ENCODE results near the gene PACSIN1.

PACSIN1 gene

DNA sequence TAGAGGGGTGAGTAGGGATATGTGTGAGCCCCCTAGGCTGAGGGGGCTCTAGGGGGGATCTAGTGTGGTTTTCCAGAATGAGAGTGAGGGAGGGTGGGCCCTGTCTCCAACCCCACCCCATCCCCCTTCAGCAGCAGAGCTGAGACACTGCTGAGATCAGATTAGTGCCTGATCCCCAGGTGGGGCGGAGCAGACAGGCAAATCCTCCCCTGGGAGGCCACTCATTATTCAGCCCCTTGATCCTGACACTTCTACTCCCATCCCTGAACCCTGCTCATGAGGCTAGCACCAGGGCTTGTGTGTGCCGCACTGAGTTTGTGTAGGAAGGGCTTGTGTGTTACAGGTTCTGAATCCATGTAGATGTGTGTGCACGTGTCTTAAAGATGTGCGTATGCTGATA lies 47.8 kb downstream of the PACSIN1 start:
- 81% methylated on average over 3 of the region's 4 CpGs for WGBS
- Histone ChIP-seq H4K91ac (ENCODE audit: low read length) (no peak overlapping the region), H3K79me1 (replicated peaks; ENCODE audit: low read length, poor library complexity, severe bottlenecking) (no peaks in the 10 kb centered on the region), H4K8ac (ENCODE audit: low read length) (no peak overlapping the region), H2BK120ac (ENCODE audit: low read depth, low read length) (no peak overlapping the region), H3K4me1 (ENCODE audit: control insufficient read depth, insufficient read depth, low read depth, low read length) (peaks cover 8% of the 10 kb centered on the region), H2AK5ac (ENCODE audit: low read length, severe bottlenecking) (no peak overlapping the region), H3K27me3 (ENCODE audit: control insufficient read depth in 1 of 2, insufficient read depth in 1 of 2, low read length in 2 of 2) (peaks cover 60 to 67% of the 10 kb centered on the region in 2 experiments), H2AFZ (ENCODE audit: low read depth, low read length) (no peak overlapping the region), H2BK15ac (ENCODE audit: low read depth, poor library complexity, severe bottlenecking) (no peak overlapping the region), H3K9ac (ENCODE audit: low read length) (no peak overlapping the region), H3K4me3 (ENCODE audit: insufficient read depth in 1 of 2, low read depth in 1 of 2, low read length in 2 of 2) (no peak overlapping the region), H3K4ac (ENCODE audit: low read depth in 1 of 2, low read length in 2 of 2) (no peak overlapping the region), H3K23ac (ENCODE audit: low read length in 2 of 2) (no peak overlapping the region), H3K14ac (ENCODE audit: low read length in 2 of 2) (no peak overlapping the region), H3K4me2 (ENCODE audit: low read length, poor library complexity, severe bottlenecking) (no peak overlapping the region), H2BK5ac (ENCODE audit: low read depth, low read length, poor library complexity, severe bottlenecking) (no peak overlapping the region), H3K36me3 (ENCODE audit: control insufficient read depth in 1 of 2, insufficient read depth in 2 of 2, low read depth in 1 of 2, low read length in 2 of 2) (peaks cover 0 to 4% of the 10 kb centered on the region in 2 experiments), H3K18ac (ENCODE audit: low read depth in 1 of 2, low read length in 2 of 2) (no peak overlapping the region), H3K9me3 (ENCODE audit: control insufficient read depth, low read length) (no peaks in the 10 kb centered on the region), H2BK12ac (ENCODE audit: low read length in 2 of 2) (no peak overlapping the region), H3K27ac (ENCODE audit: low read length, poor library complexity, severe bottlenecking) (no peak overlapping the region)
- DNase-seq = no peak

DNA sequence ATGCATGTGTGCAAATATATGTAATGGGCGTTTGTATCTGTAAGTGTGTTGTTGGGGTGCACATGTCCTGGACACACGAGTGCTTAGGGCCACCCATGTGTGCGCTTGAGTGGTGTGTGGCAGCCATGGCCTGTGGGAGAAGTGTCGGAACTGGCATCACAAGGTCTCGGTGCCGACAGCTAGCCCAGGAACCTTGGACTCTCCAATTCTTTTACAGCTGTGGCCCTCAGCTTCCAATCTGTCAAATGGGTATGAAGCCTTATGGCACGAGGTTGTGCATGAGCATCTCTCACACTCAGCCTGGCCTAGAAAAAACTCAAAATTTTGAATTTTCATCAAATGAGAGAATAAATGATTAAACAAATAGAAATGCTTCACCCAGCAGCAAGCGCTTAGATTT lies 48.2 kb downstream of the PACSIN1 start:
- Histone ChIP-seq H4K8ac (ENCODE audit: low read length) (no peak overlapping the region), H3K4me2 (ENCODE audit: low read length, poor library complexity, severe bottlenecking) (no peak overlapping the region), H3K9ac (ENCODE audit: low read length) (no peak overlapping the region), H3K14ac (ENCODE audit: low read length in 2 of 2) (no peak overlapping the region), H3K27ac (ENCODE audit: low read length, poor library complexity, severe bottlenecking) (no peak overlapping the region), H3K36me3 (ENCODE audit: control insufficient read depth in 1 of 2, insufficient read depth in 2 of 2, low read depth in 1 of 2, low read length in 2 of 2) (peaks cover 0 to 4% of the 10 kb centered on the region in 2 experiments), H4K91ac (ENCODE audit: low read length) (no peak overlapping the region), H3K4ac (ENCODE audit: low read depth in 1 of 2, low read length in 2 of 2) (no peak overlapping the region), H2BK5ac (ENCODE audit: low read depth, low read length, poor library complexity, severe bottlenecking) (no peak overlapping the region), H3K23ac (ENCODE audit: low read length in 2 of 2) (no peak overlapping the region), H2AFZ (ENCODE audit: low read depth, low read length) (no peak overlapping the region), H2BK12ac (ENCODE audit: low read length in 2 of 2) (no peak overlapping the region), H3K18ac (ENCODE audit: low read depth in 1 of 2, low read length in 2 of 2) (no peak overlapping the region), H3K9me3 (ENCODE audit: control insufficient read depth, low read length) (no peaks in the 10 kb centered on the region), H2BK120ac (ENCODE audit: low read depth, low read length) (no peak overlapping the region), H2AK5ac (ENCODE audit: low read length, severe bottlenecking) (no peak overlapping the region), H3K27me3 (ENCODE audit: control insufficient read depth in 1 of 2, insufficient read depth in 1 of 2, low read length in 2 of 2) (peaks cover 63 to 70% of the 10 kb centered on the region in 2 experiments), H3K4me1 (ENCODE audit: control insufficient read depth, insufficient read depth, low read depth, low read length) (peaks cover 8% of the 10 kb centered on the region), H3K79me1 (replicated peaks; ENCODE audit: low read length, poor library complexity, severe bottlenecking) (no peaks in the 10 kb centered on the region), H2BK15ac (ENCODE audit: low read depth, poor library complexity, severe bottlenecking) (no peak overlapping the region), H3K4me3 (ENCODE audit: insufficient read depth in 1 of 2, low read depth in 1 of 2, low read length in 2 of 2) (no peak overlapping the region)
- DNase-seq = no peak
- WGBS = 82% methylated on average over 7 of the region's 8 CpGs

DNA sequence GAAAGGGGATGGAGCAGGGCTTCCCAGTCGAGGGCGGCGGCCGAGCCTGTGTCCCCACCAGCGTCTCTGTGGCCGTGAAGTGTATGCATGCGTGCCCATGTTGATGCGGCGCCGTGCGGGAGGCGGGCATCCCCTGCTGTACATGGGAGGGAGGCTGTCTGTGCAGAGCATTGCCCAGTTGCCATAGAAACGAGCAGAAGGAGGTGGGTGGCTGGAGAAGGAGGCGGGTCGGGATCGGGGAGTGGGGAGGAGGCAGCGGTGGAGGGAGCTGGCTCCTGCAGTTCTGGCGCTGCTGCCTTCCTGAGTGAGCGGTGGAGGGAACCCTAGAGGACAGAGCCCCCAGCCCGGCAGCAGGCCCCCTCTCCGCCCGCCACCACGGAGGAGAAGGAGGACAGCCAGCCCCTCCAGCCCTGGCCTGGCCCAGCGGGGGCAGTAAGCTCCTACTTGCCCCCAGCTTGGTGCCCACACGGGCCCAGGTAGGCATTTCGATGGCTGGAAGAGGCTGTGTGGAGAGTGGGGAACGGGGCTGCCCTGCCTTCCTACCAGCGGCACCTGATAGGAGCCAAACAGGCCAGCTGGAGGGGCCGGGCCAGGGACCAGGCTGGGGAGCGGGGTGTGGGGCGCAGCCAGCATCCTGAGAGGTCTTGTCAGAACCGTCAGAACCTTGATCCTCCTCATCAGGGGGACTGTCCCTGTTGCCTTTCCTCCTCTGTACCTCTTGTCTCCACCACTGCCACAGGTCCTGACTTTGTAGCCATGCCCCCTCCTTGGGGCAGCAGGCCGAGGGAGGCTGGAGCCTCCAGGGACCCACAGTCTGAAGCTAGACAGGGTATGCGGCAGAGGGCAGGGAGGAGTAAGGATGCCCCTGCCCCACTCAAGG lies 49.0 kb downstream of the PACSIN1 start:
- Histone ChIP-seq H3K14ac (ENCODE audit: low read length in 2 of 2) (peak overlapping the region in 1 of 2 experiments; percentile 73), H3K9me3 (ENCODE audit: control insufficient read depth, low read length) (no peaks in the 10 kb centered on the region), H3K18ac (ENCODE audit: low read depth in 1 of 2, low read length in 2 of 2) (peak overlapping the region in 1 of 2 experiments; percentile 22), H3K27me3 (ENCODE audit: control insufficient read depth in 1 of 2, insufficient read depth in 1 of 2, low read length in 2 of 2) (peaks cover 66 to 70% of the 10 kb centered on the region in 2 experiments), H2BK5ac (ENCODE audit: low read depth, low read length, poor library complexity, severe bottlenecking) (no peak overlapping the region), H3K23ac (ENCODE audit: low read length in 2 of 2) (peak overlapping the region in 1 of 2 experiments; percentile 23), H2BK120ac (ENCODE audit: low read depth, low read length) (no peak overlapping the region), H2BK15ac (ENCODE audit: low read depth, poor library complexity, severe bottlenecking) (no peak overlapping the region), H2AFZ (ENCODE audit: low read depth, low read length) (peak overlapping the region; percentile 47), H2BK12ac (ENCODE audit: low read length in 2 of 2) (no peak overlapping the region), H3K4me3 (ENCODE audit: insufficient read depth in 1 of 2, low read depth in 1 of 2, low read length in 2 of 2) (peak overlapping the region in 1 of 2 experiments; percentile 26), H3K4ac (ENCODE audit: low read depth in 1 of 2, low read length in 2 of 2) (no peak overlapping the region), H4K8ac (ENCODE audit: low read length) (no peak overlapping the region), H3K4me2 (ENCODE audit: low read length, poor library complexity, severe bottlenecking) (peak overlapping the region; percentile 26), H3K79me1 (replicated peaks; ENCODE audit: low read length, poor library complexity, severe bottlenecking) (no peaks in the 10 kb centered on the region), H3K4me1 (ENCODE audit: control insufficient read depth, insufficient read depth, low read depth, low read length) (peaks cover 8% of the 10 kb centered on the region), H3K36me3 (ENCODE audit: control insufficient read depth in 1 of 2, insufficient read depth in 2 of 2, low read depth in 1 of 2, low read length in 2 of 2) (peaks cover 0 to 4% of the 10 kb centered on the region in 2 experiments), H3K27ac (ENCODE audit: low read length, poor library complexity, severe bottlenecking) (no peak overlapping the region), H2AK5ac (ENCODE audit: low read length, severe bottlenecking) (no peak overlapping the region), H3K9ac (ENCODE audit: low read length) (no peak overlapping the region), H4K91ac (ENCODE audit: low read length) (no peak overlapping the region)
- 14% methylated on average over 32 of the region's 34 CpGs for WGBS
- DNase-seq = peak; percentile 75

DNA sequence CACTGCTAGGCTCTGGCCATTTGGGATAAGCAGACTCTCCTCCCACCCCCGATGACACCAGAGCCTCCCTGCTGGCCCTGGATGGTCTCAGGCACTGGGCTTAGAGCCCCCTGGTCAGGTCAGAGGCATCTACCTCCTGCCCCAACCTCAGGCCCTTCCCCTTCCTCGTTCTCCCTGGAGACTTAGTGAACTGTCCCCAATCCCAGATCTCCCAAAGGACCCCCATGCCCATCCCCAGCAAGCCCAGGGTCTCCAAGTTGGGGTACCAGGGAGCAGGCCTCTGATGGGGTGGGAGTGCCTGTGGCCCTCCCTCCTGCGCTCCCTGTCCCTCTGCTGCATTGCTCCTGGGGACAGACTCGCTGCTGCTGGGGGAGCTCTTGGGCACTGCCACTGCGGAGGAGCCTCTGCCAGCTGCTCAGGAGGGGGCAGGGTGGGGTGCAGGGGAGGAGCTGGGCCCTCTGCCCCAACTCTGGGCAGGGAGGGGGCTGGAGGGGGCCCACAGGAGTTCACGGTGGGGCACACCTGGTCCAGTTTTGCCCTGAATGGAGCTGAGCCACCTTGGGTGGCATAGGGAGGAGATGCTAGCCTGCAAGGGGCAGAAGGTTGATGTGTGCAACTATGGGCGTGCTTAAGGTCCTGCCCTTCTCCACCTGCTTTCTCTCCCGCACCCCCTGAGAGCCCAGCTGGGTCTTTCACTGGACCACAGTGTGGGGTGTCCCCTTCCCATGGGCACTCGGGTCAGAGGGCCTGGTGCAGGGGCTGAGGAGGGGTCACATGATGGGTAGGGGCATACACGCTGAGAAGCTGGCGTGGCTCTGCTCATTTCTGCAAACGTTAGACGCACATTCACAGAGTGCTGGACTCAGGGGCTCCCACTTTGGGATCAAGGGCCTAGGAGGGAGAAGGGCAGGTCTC lies 49.9 kb downstream of the PACSIN1 start:
- H3K18ac ChIP-seq (ENCODE audit: low read depth in 1 of 2, low read length in 2 of 2) = no peak overlapping the region
- H3K9me3 ChIP-seq (ENCODE audit: control insufficient read depth, low read length) = no peaks in the 10 kb centered on the region
- H3K23ac ChIP-seq (ENCODE audit: low read length in 2 of 2) = no peak overlapping the region
- no peak overlapping the region for H2BK120ac ChIP-seq (ENCODE audit: low read depth, low read length)
- no peaks in the 10 kb centered on the region for H3K79me1 ChIP-seq (replicated peaks; ENCODE audit: low read length, poor library complexity, severe bottlenecking)
- peaks cover 70 to 75% of the 10 kb centered on the region in 2 experiments for H3K27me3 ChIP-seq (ENCODE audit: control insufficient read depth in 1 of 2, insufficient read depth in 1 of 2, low read length in 2 of 2)
- no peak overlapping the region for H2AFZ ChIP-seq (ENCODE audit: low read depth, low read length)
- no peak overlapping the region for H4K91ac ChIP-seq (ENCODE audit: low read length)
- H4K8ac ChIP-seq (ENCODE audit: low read length) = no peak overlapping the region
- no peak overlapping the region for H2BK15ac ChIP-seq (ENCODE audit: low read depth, poor library complexity, severe bottlenecking)
- H3K4ac ChIP-seq (ENCODE audit: low read depth in 1 of 2, low read length in 2 of 2) = no peak overlapping the region
- DNase-seq = no peak
- H3K9ac ChIP-seq (ENCODE audit: low read length) = no peak overlapping the region
- H3K27ac ChIP-seq (ENCODE audit: low read length, poor library complexity, severe bottlenecking) = no peak overlapping the region
- 77% methylated on average over 12 of the region's 13 CpGs for WGBS
- H3K4me2 ChIP-seq (ENCODE audit: low read length, poor library complexity, severe bottlenecking) = no peak overlapping the region
- H2BK12ac ChIP-seq (ENCODE audit: low read length in 2 of 2) = no peak overlapping the region
- H3K36me3 ChIP-seq (ENCODE audit: control insufficient read depth in 1 of 2, insufficient read depth in 2 of 2, low read depth in 1 of 2, low read length in 2 of 2) = peaks cover 0 to 4% of the 10 kb centered on the region in 2 experiments
- H2BK5ac ChIP-seq (ENCODE audit: low read depth, low read length, poor library complexity, severe bottlenecking) = no peak overlapping the region
- H2AK5ac ChIP-seq (ENCODE audit: low read length, severe bottlenecking) = no peak overlapping the region
- peaks cover 8% of the 10 kb centered on the region for H3K4me1 ChIP-seq (ENCODE audit: control insufficient read depth, insufficient read depth, low read depth, low read length)
- H3K14ac ChIP-seq (ENCODE audit: low read length in 2 of 2) = no peak overlapping the region
- no peak overlapping the region for H3K4me3 ChIP-seq (ENCODE audit: insufficient read depth in 1 of 2, low read depth in 1 of 2, low read length in 2 of 2)

Measured in mesenchymal stem cell (in vitro differentiated cells and primary cell).